SK-N-SH (cell line): ENCODE measurements around the gene CCDC47. TPM values are rescaled to one million over a fixed set of nuclear protein-coding genes. Genes with fewer than 3 reads are reported as not detected.

Experiments
- CTCF ChIA-PET: fragments of 300-600, 350-600 bp; formaldehyde crosslinking; extraction: SDS; loops from one replicate; lab custom pipeline; 2021; lab: Yijun Ruan, JAX
- POLR2A ChIA-PET: fragments of 350-600 bp; sonication (Branson Sonifier 250); formaldehyde crosslinking; extraction: SDS; loops from one replicate; lab custom pipeline; 2020; ENCODE audit warnings: antibody characterized with exemption, inconsistent platforms; lab: Yijun Ruan, JAX
- DNase-seq: peaks from one replicate; pipeline ENCODE4 v3.0.0; 2012
- H2AFZ ChIP-seq: fragments of 200-600 bp; sonication (generic); 2 replicates; pipeline ENCODE4 v1.8.1; 2016; ENCODE audit warnings: antibody characterized with exemption, mild to moderate bottlenecking, low read depth
- H3F3A ChIP-seq: fragments of 200-600 bp; sonication (generic); replicated peaks from 2 replicates; pipeline ENCODE3; 2016; ENCODE audit warnings: antibody characterized with exemption, mild to moderate bottlenecking; ENCODE audit not compliant: insufficient read depth
- H3K27ac ChIP-seq, 2 experiments: fragments of 200-500 bp in 1 of 2; fragments of 200-600 bp in 1 of 2; sonication (Bioruptor generic) in 1 of 2; sonication (generic), shearing (Covaris generic) in 1 of 2; 2 replicates each; pipeline versions ENCODE4 v1.5.1 to v1.6.1; 2014 to 2016; ENCODE audit warnings: low read depth in 2 of 2, inconsistent platforms in 1 of 2, low read length in 1 of 2, mild to moderate bottlenecking in 1 of 2, mixed read lengths in 1 of 2
- H3K27me3 ChIP-seq: fragments of 200-600 bp; sonication (generic), shearing (Covaris generic); 2 replicates; pipeline ENCODE4 v1.6.1; 2016; ENCODE audit warnings: mixed run types; ENCODE audit not compliant: insufficient read depth
- H3K36me3 ChIP-seq, 2 experiments: fragments of 200-500 bp in 1 of 2; fragments of 200-600 bp in 1 of 2; sonication (Bioruptor generic) in 1 of 2; sonication (generic) in 1 of 2; replicated peaks in 1 of 2; 2 replicates each; pipeline versions ENCODE3 to v1.5.1; 2014 to 2016; ENCODE audit warnings: low read length in 1 of 2, mild to moderate bottlenecking in 1 of 2; ENCODE audit not compliant: insufficient read depth in 2 of 2, control insufficient read depth in 1 of 2
- H3K4me1 ChIP-seq, 2 experiments: fragments of 200-500 bp in 1 of 2; fragments of 200-600 bp in 1 of 2; sonication (Bioruptor generic) in 1 of 2; sonication (generic), shearing (Covaris generic) in 1 of 2; 2 replicates each; pipeline versions ENCODE4 v1.5.1 to v1.6.1; 2014 to 2016; ENCODE audit warnings: low read depth in 1 of 2, low read length in 1 of 2, mixed run types in 1 of 2; ENCODE audit not compliant: insufficient read depth in 2 of 2, control insufficient read depth in 1 of 2
- H3K4me2 ChIP-seq: fragments of 200-600 bp; sonication (generic), shearing (Covaris generic); 2 replicates; pipeline ENCODE4 v1.6.1; 2017; ENCODE audit warnings: mixed run types
- H3K4me3 ChIP-seq, 2 experiments: fragments of 200-500 bp in 1 of 2; fragments of 200-600 bp in 1 of 2; sonication (Bioruptor generic) in 1 of 2; sonication (generic), shearing (Covaris generic) in 1 of 2; 2 replicates each; pipeline versions ENCODE4 v1.5.1 to v1.8.1; 2014 to 2016; ENCODE audit warnings: low read depth in 2 of 2, inconsistent platforms in 1 of 2, low read length in 1 of 2, mild to moderate bottlenecking in 1 of 2, mixed read lengths in 1 of 2, moderate library complexity in 1 of 2
- H3K79me2 ChIP-seq: fragments of 200-600 bp; sonication (generic); 2 replicates; pipeline ENCODE4 v1.8.1; 2017; ENCODE audit warnings: mild to moderate bottlenecking; ENCODE audit not compliant: insufficient read depth
- H3K9ac ChIP-seq: fragments of 200-600 bp; sonication (generic); 2 replicates; pipeline ENCODE4 v1.6.1; 2017; ENCODE audit warnings: mixed run types
- H3K9me2 ChIP-seq: fragments of 200-600 bp; sonication (generic); 2 replicates; pipeline ENCODE4 v1.6.1; 2017; ENCODE audit warnings: mixed run types
- H3K9me3 ChIP-seq: fragments of 200-600 bp; sonication (generic); 2 replicates; pipeline ENCODE4 v1.6.1; 2017; ENCODE audit warnings: mixed run types, mild to moderate bottlenecking, moderate library complexity
- H4K20me1 ChIP-seq: fragments of 200-600 bp; sonication (generic); 2 replicates; pipeline ENCODE4 v1.6.1; 2017; ENCODE audit warnings: mild to moderate bottlenecking, mixed run types; ENCODE audit not compliant: insufficient read depth
- CHD2 ChIP-seq: fragments of 150-350 bp; IDR thresholded peaks from 2 replicates; pipeline ENCODE4 v1.6.1; 2018; ENCODE audit warnings: low read length; ENCODE audit not compliant: partially characterized antibody
- ELF1 ChIP-seq: IDR thresholded peaks from 2 replicates; pipeline ENCODE4 v1.4.0; 2012
- EP300 ChIP-seq, 2 experiments: IDR thresholded peaks; 2 replicates each; pipeline versions ENCODE4 v1.4.0 to v1.6.1; 2012; ENCODE audit warnings: borderline replicate concordance in 1 of 2, low read depth in 1 of 2, low read length in 1 of 2
- EZH2phosphoT487 ChIP-seq: fragments of 200-600 bp; sonication (generic); IDR thresholded peaks from 2 replicates; pipeline ENCODE4 v1.6.1; 2017; ENCODE audit warnings: low read depth, mixed run types, mild to moderate bottlenecking, antibody characterized with exemption, moderate library complexity, borderline replicate concordance
- FOXJ3 ChIP-seq: sonication (generic); formaldehyde crosslinking; IDR thresholded peaks from 2 replicates; pipeline ENCODE4 v1.5.1; 2020; ENCODE audit warnings: mild to moderate bottlenecking, missing genetic modification reagents
- FOXM1 ChIP-seq: IDR thresholded peaks from 2 replicates; pipeline ENCODE4 v1.4.0; 2012; ENCODE audit warnings: low read depth, mild to moderate bottlenecking
- GABPA ChIP-seq: IDR thresholded peaks from 2 replicates; pipeline ENCODE4 v1.4.0; 2012; ENCODE audit warnings: low read depth, mild to moderate bottlenecking
- JUND ChIP-seq: IDR thresholded peaks from 2 replicates; pipeline ENCODE4 v1.4.0; 2012
- MAX ChIP-seq: IDR thresholded peaks from 2 replicates; pipeline ENCODE4 v1.4.0; 2012; ENCODE audit warnings: low read depth
- MXI1 ChIP-seq: IDR thresholded peaks from 2 replicates; pipeline ENCODE4 v1.6.1; 2012; ENCODE audit warnings: mild to moderate bottlenecking, low read depth, low read length, improper control_type of control experiment
- NFIC ChIP-seq: IDR thresholded peaks from 2 replicates; pipeline ENCODE4 v1.4.0; 2012; ENCODE audit warnings: borderline replicate concordance
- NRF1 ChIP-seq: IDR thresholded peaks from 2 replicates; pipeline ENCODE4 v1.6.1; 2012; ENCODE audit warnings: low read depth, mild to moderate bottlenecking, low read length
- PBX3 ChIP-seq: IDR thresholded peaks from 2 replicates; pipeline ENCODE4; 2012
- RCOR1 ChIP-seq: fragments of 150-350 bp; IDR thresholded peaks from 2 replicates; pipeline ENCODE4 v1.6.1; 2017; ENCODE audit warnings: antibody characterized with exemption, low read length
- REST ChIP-seq: IDR thresholded peaks from 2 replicates; pipeline ENCODE4 v1.6.1; 2012; ENCODE audit warnings: mild to moderate bottlenecking, low read depth, low read length, moderate library complexity
- RXRA ChIP-seq: IDR thresholded peaks from 2 replicates; pipeline ENCODE4 v1.4.0; 2012; ENCODE audit warnings: low read depth, mild to moderate bottlenecking, borderline replicate concordance
- SIN3A ChIP-seq: IDR thresholded peaks from 2 replicates; pipeline ENCODE4 v1.6.1; 2012; ENCODE audit warnings: low read depth, mild to moderate bottlenecking, low read length, moderate library complexity, borderline replicate concordance
- TAF1 ChIP-seq: IDR thresholded peaks from 2 replicates; pipeline ENCODE4 v1.6.1; 2012; ENCODE audit warnings: low read depth, mild to moderate bottlenecking, low read length, moderate library complexity, borderline replicate concordance
- TCF12 ChIP-seq: IDR thresholded peaks from 2 replicates; pipeline ENCODE4 v1.4.0; 2012
- TEAD4 ChIP-seq: IDR thresholded peaks from 2 replicates; pipeline ENCODE4 v1.4.0; 2012; ENCODE audit warnings: mild to moderate bottlenecking, borderline replicate concordance; ENCODE audit not compliant: insufficient read depth
- YY1 ChIP-seq: IDR thresholded peaks from 2 replicates; pipeline ENCODE4 v1.4.0; 2012; ENCODE audit warnings: low read depth, mild to moderate bottlenecking
- ZBTB33 ChIP-seq: IDR thresholded peaks from 2 replicates; pipeline ENCODE4 v1.4.0; 2012; ENCODE audit warnings: low read depth, borderline replicate concordance
- WGBS: methylation state at CpG from one replicate; pipeline ENCODE4 v1.1.6; 2017; ENCODE audit warnings: low lambda C conversion rate; 5-methylcytosine and 5-hydroxymethylcytosine counted together
- polyA plus RNA-seq, 3 experiments: library from polyadenylated mRNA; depleted of rRNA; stranded (reverse); fragments of >200 nt; gene quantifications; 2 replicates each; pipeline ENCODE4 v1.2.3, GENCODE V29; 2012

CCDC47 gene
- polyA plus RNA-seq, 1 of the 3 experiments (the other 2 are of a cell fraction), result 76.6 TPM

- H4K20me1 ChIP-seq, result no peaks in the 10 kb centered on the region
- H3K4me1 ChIP-seq, result peaks cover 3 to 5% of the 10 kb centered on the region in 2 experiments; a peak in 3 of 4 replicates
- H3K79me2 ChIP-seq, result peaks cover 49% of the 10 kb centered on the region
- no peak overlapping the region for H2AFZ ChIP-seq
- DNase-seq, result no peak
- no peak overlapping the region for H3K4me2 ChIP-seq
- no peaks in the 10 kb centered on the region for H3K9me3 ChIP-seq
- ChIA-PET CTCF (interaction anchor here (1.0 to 1.2 kb wide), 2 partner anchors 25 to 99 kb away, joined by 3 read pairs; no protein-coding TSS in a partner anchor), POLR2A (no interaction called here)
- no peaks in the 10 kb centered on the region for H3K27me3 ChIP-seq
- H3K36me3 ChIP-seq, result peaks cover 0 to 7% of the 10 kb centered on the region in 2 experiments
- peaks cover 4% of the 10 kb centered on the region for H3F3A ChIP-seq
- TF ChIP-seq NFIC, result no peak
- TF ChIP-seq JUND, result no peak
- no peak for TF ChIP-seq EP300 (IDR thresholded peaks at IDR 0.05; ENCODE audit: borderline replicate concordance in 1 of 2, low read depth in 1 of 2, low read length in 1 of 2)
- no peak for TF ChIP-seq ELF1
- TF ChIP-seq MAX, result no peak
- TF ChIP-seq TAF1, result no peak
- no peak for TF ChIP-seq EZH2phosphoT487
- no peak overlapping the region for H3K9ac ChIP-seq
- no peak overlapping the region for H3K4me3 ChIP-seq
- WGBS, result 96% methylated on average over 8 of the region's 8 CpGs
- no peaks in the 10 kb centered on the region for H3K9me2 ChIP-seq
- H3K27ac ChIP-seq, result no peak overlapping the region
These were observed 37.7 kb downstream of the CCDC47 start for GRCh38 chr17:63735691-63736090.

- 60% methylated on average over 2 of the region's 2 CpGs for WGBS
- POLR2A ChIA-PET, result interaction anchor here (0.9 to 1.3 kb wide), 3 partner anchors 16 to 20 kb away, joined by 3 to 4 read pairs (median 3); partner anchors contain the start of gene STRADA
- TF ChIP-seq TAF1 (no peak), MAX (no peak), TCF12 (no peak), EP300 (IDR thresholded peaks at IDR 0.05; ENCODE audit: borderline replicate concordance in 1 of 2, low read depth in 1 of 2, low read length in 1 of 2) (no peak), FOXM1 (no peak), YY1 (no peak), GABPA (no peak), NRF1 (no peak), NFIC (no peak), RXRA (no peak), MXI1 (no peak), REST (no peak), ZBTB33 (no peak), TEAD4 (no peak), CHD2 (no peak), FOXJ3 (CRISPR knock-in tag) (no peak), RCOR1 (no peak), PBX3 (no peak), SIN3A (no peak)
These were observed 51.0 kb downstream of the CCDC47 start for GRCh38 chr17:63722403-63722802.

More at GRCh38 chr17:63722403-63722802, 51.0 kb downstream of the CCDC47 start:
- Histone ChIP-seq H2AFZ (no peak overlapping the region), H3K4me1 (peaks cover 0 to 5% of the 10 kb centered on the region in 2 experiments; a peak in 2 of 4 replicates), H3K9me2 (no peaks in the 10 kb centered on the region), H3K9ac (no peak overlapping the region), H3K9me3 (no peaks in the 10 kb centered on the region), H3K27me3 (no peaks in the 10 kb centered on the region), H3K79me2 (no peaks in the 10 kb centered on the region), H3K36me3 (peaks cover 21 to 27% of the 10 kb centered on the region in 2 experiments), H3K4me3 (no peak overlapping the region), H3K4me2 (no peak overlapping the region), H4K20me1 (no peaks in the 10 kb centered on the region), H3F3A (peaks cover 16% of the 10 kb centered on the region), H3K27ac (no peak overlapping the region)
- CTCF ChIA-PET, result interaction anchor here (1.0 to 3.7 kb wide), 7 partner anchors 9 to 118 kb away, joined by 3 to 18 read pairs (median 4); no protein-coding TSS in a partner anchor
- DNase-seq, result peak; percentile 25
